ENCODE data around the gene SOCS3. TPM values are rescaled to one million over a fixed set of nuclear protein-coding genes. Genes with fewer than 3 reads are reported as not detected.

Gene SOCS3
- total RNA-seq, 1 experiment from 2014 or later: 21.7 TPM

DNA sequence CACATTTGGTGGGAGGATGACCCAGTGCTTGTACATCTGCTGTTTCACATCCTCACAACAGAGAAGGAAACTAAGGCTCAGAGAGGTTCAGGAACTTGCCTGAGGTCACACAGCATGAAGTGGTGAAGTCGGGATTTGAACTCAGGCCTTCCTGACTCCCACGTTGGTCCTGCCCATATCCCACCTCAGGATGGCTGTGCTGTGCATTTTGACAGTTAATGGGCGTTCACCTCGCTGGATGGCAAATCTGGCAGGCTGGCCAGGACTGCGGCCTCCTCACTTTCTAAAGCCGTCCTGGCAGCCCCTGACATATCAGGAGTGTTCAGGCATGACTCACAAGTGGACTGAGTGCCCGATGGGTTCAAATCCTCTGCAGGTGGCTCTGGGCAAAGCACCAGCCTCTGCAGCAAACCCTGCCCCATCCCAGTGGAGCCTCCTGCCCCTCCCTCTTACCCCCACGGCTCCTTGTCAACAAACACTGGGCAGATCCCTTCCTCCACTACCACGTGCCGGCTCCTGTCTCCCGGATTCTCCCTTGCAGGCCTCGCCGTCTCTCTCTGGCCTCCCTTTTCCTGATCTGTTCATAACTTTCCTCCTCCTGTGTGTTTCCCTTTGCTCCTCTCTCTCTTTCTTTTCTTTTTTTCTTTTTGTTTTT is 29.2 kb downstream of the SOCS3 start:
- Histone ChIP-seq H3K36me3 (ENCODE audit: low read depth) (no peaks in the 10 kb centered on the region), H3K27me3 (ENCODE audit: insufficient read depth, low read depth) (no peaks in the 10 kb centered on the region), H3K4me1 (replicated peaks; ENCODE audit: insufficient read depth) (peaks cover 73% of the 10 kb centered on the region), H2AFZ (no peak overlapping the region), H3F3A (ENCODE audit: insufficient read depth, low read depth) (peaks cover 55% of the 10 kb centered on the region), H3K4me3 (no peak overlapping the region), H3K27ac (peak overlapping the region; percentile 96), H3K4me2 (peak overlapping the region; percentile 38), H3K79me2 (ENCODE audit: low read depth) (no peaks in the 10 kb centered on the region), H4K20me1 (ENCODE audit: insufficient read depth) (no peaks in the 10 kb centered on the region), H3K9me2 (ENCODE audit: insufficient read depth) (no peaks in the 10 kb centered on the region), H3K9me3 (ENCODE audit: insufficient read depth, low read depth) (no peaks in the 10 kb centered on the region)
- ChIA-PET POLR2A (ENCODE audit: unreplicated experiment) (no interaction called here), CTCF (interaction anchor here (0.7 kb wide), 1 partner anchor 13 kb away, joined by 4 read pairs; no protein-coding TSS in a partner anchor)
- intact Hi-C loops (cut with micrococcal nuclease; ENCODE audit: unreplicated experiment): loop anchor here (1.0 kb wide), 1 partner anchor 40 kb away; no protein-coding TSS in a partner anchor
- peak; percentile 79 to 85 for DNase-seq
- no TSS peak for BruUV-seq (replicated peaks)
- TF ChIP-seq, protein P1, sequence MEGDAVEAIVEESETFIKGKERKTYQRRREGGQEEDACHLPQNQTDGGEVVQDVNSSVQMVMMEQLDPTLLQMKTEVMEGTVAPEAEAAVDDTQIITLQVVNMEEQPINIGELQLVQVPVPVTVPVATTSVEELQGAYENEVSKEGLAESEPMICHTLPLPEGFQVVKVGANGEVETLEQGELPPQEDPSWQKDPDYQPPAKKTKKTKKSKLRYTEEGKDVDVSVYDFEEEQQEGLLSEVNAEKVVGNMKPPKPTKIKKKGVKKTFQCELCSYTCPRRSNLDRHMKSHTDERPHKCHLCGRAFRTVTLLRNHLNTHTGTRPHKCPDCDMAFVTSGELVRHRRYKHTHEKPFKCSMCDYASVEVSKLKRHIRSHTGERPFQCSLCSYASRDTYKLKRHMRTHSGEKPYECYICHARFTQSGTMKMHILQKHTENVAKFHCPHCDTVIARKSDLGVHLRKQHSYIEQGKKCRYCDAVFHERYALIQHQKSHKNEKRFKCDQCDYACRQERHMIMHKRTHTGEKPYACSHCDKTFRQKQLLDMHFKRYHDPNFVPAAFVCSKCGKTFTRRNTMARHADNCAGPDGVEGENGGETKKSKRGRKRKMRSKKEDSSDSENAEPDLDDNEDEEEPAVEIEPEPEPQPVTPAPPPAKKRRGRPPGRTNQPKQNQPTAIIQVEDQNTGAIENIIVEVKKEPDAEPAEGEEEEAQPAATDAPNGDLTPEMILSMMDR (conservative IDR thresholded peaks at IDR 0.05): no peak
- TF ChIP-seq EZH2 (IDR thresholded peaks at IDR 0.05; ENCODE audit: low read depth): no peak

DNA sequence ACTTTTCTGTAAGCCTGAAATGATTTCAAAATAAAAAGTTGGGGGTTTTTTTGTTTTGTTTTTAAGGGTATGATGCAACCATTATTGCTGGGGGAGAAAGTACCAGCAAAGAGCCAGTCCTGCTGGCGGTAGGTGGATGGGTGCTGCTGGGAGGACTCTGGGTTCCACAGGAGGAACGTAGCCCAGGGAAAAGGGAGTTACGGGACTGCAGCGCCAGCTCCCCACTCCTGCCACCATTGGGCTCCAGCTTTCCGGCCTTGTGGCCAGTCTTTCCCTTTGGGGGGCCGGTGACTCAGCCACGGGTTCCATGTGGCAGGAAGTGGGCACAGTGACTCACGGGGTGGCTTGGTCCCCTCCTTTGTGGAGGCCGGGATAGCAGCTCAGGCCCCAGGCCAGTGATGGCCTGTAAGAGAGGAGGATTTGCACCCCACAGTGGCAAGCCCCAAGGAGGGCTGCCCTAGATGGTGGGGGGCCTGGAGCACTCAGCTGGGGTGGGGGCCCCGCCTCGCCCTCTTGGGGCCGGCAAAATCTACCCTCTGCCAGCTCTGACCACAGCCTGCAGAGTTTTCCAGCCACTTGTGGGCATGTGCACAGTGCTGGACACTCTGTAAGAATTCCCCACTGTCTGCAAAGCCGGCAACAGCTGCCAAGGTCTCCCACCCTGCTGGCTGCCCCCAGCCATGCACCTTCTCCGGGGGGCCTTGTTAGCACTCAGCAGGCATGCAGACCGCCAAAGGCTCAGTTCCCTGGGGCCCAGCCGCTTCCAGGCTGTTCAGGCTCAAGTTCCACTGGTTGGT is 30.4 kb downstream of the SOCS3 start:
- peak overlapping the region; percentile 96 for H3K27ac ChIP-seq
- intact Hi-C loops (cut with micrococcal nuclease; ENCODE audit: unreplicated experiment): loop anchor here (1.0 kb wide), 1 partner anchor 39 kb away; no protein-coding TSS in a partner anchor
- no peak overlapping the region for H2AFZ ChIP-seq
- TF ChIP-seq, protein P1 (conservative IDR thresholded peaks at IDR 0.05): no peak
- no peak for TF ChIP-seq EZH2 (IDR thresholded peaks at IDR 0.05; ENCODE audit: low read depth)
- DNase-seq: peak; percentile 70 to 81
- CTCF ChIA-PET: interaction anchor here (1.2 kb wide), 1 partner anchor 12 kb away, joined by 5 read pairs; no protein-coding TSS in a partner anchor
- H3K9me3 ChIP-seq (ENCODE audit: insufficient read depth, low read depth): no peaks in the 10 kb centered on the region
- H3K27me3 ChIP-seq (ENCODE audit: insufficient read depth, low read depth): no peaks in the 10 kb centered on the region
- no peaks in the 10 kb centered on the region for H3K9me2 ChIP-seq (ENCODE audit: insufficient read depth)
- no peaks in the 10 kb centered on the region for H3K79me2 ChIP-seq (ENCODE audit: low read depth)
- H3K4me1 ChIP-seq (replicated peaks; ENCODE audit: insufficient read depth): peaks cover 63% of the 10 kb centered on the region
- no peaks in the 10 kb centered on the region for H3K36me3 ChIP-seq (ENCODE audit: low read depth)
- peaks cover 45% of the 10 kb centered on the region for H3F3A ChIP-seq (ENCODE audit: insufficient read depth, low read depth)
- H4K20me1 ChIP-seq (ENCODE audit: insufficient read depth): no peaks in the 10 kb centered on the region
- POLR2A ChIA-PET (ENCODE audit: unreplicated experiment): interaction anchor here (0.5 to 0.6 kb wide), 2 partner anchors 14 to 40 kb away, joined by 15 to 19 read pairs; no protein-coding TSS in a partner anchor
- no peak overlapping the region for H3K4me3 ChIP-seq
- H3K4me2 ChIP-seq: peak overlapping the region; percentile 69
- BruUV-seq (replicated peaks): no TSS peak

DNA sequence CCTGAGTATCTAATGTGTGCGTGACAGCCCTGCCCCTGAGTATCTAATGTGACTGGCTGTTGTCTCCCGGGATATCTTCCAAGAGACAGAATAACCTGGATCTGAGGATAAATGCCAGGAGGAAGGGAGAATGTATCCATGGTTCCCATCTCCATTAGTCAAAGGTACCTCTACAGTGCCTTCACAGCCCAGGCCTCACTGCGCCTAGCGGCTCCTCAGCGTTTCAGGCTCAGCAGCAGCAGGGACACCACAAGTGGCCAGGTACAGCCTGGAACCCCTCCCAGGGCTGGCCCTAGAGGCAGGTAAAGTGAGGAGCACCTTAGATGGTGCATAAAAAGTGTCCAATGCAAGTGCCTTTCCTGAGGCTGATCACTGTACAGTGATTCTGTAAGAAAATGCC is 32.0 kb downstream of the SOCS3 start:
- Histone ChIP-seq H3K27ac (peak overlapping the region; percentile 96), H3K79me2 (ENCODE audit: low read depth) (no peaks in the 10 kb centered on the region), H3K4me3 (no peak overlapping the region), H3K36me3 (ENCODE audit: low read depth) (no peaks in the 10 kb centered on the region), H3F3A (ENCODE audit: insufficient read depth, low read depth) (peaks cover 36% of the 10 kb centered on the region), H3K9me3 (ENCODE audit: insufficient read depth, low read depth) (no peaks in the 10 kb centered on the region), H2AFZ (no peak overlapping the region), H4K20me1 (ENCODE audit: insufficient read depth) (no peaks in the 10 kb centered on the region), H3K4me1 (replicated peaks; ENCODE audit: insufficient read depth) (peaks cover 49% of the 10 kb centered on the region), H3K27me3 (ENCODE audit: insufficient read depth, low read depth) (no peaks in the 10 kb centered on the region), H3K9me2 (ENCODE audit: insufficient read depth) (no peaks in the 10 kb centered on the region), H3K4me2 (no peak overlapping the region)
- BruUV-seq (replicated peaks): no TSS peak
- CTCF ChIA-PET: no interaction called here
- TF ChIP-seq, protein P1 (conservative IDR thresholded peaks at IDR 0.05): no peak
- TF ChIP-seq EZH2 (IDR thresholded peaks at IDR 0.05; ENCODE audit: low read depth): no peak
- POLR2A ChIA-PET (ENCODE audit: unreplicated experiment): no interaction called here
- no peak for DNase-seq
- intact Hi-C loops (cut with micrococcal nuclease; ENCODE audit: unreplicated experiment): no loop called here
